Mucosa of rectum (tissue), 2 donors: ENCODE data around the gene MIPEP.

Source experiments
- H3K27ac ChIP-seq, 2 donors: one replicate each; pipeline ENCODE4 v1.7.0; 2013; ENCODE audit warnings: inconsistent platforms in 2 of 2, low read depth in 2 of 2, low read length in 2 of 2
- H3K27me3 ChIP-seq, 2 donors: one replicate each; pipeline ENCODE4 v1.7.0; 2013; ENCODE audit warnings: low read length in 2 of 2; ENCODE audit not compliant: control insufficient read depth in 2 of 2, insufficient read depth in 2 of 2
- H3K36me3 ChIP-seq, 2 donors: one replicate each; pipeline ENCODE4 v1.7.0; 2013; ENCODE audit warnings: low read length in 2 of 2; ENCODE audit not compliant: control insufficient read depth in 2 of 2, insufficient read depth in 2 of 2
- H3K4me1 ChIP-seq, 2 donors: one replicate each; pipeline ENCODE4 v1.7.0; 2013; ENCODE audit warnings: low read length in 2 of 2, mild to moderate bottlenecking in 1 of 2; ENCODE audit not compliant: control insufficient read depth in 2 of 2, insufficient read depth in 2 of 2
- H3K4me3 ChIP-seq, 2 donors: one replicate each; pipeline ENCODE4 v1.7.0; 2013; ENCODE audit warnings: low read length in 2 of 2
- H3K9ac ChIP-seq, 2 donors: one replicate each; pipeline ENCODE4 v1.7.0; 2013; ENCODE audit warnings: low read length in 2 of 2, low read depth in 1 of 2, mild to moderate bottlenecking in 1 of 2
- H3K9me3 ChIP-seq, 2 donors: one replicate each; pipeline ENCODE4 v1.7.0; 2013; ENCODE audit warnings: low read length in 2 of 2; ENCODE audit not compliant: control insufficient read depth in 2 of 2
- donor health status: healthy.
- donor health status: Normal muscosa, but diverticular disease.

MIPEP gene

DNA sequence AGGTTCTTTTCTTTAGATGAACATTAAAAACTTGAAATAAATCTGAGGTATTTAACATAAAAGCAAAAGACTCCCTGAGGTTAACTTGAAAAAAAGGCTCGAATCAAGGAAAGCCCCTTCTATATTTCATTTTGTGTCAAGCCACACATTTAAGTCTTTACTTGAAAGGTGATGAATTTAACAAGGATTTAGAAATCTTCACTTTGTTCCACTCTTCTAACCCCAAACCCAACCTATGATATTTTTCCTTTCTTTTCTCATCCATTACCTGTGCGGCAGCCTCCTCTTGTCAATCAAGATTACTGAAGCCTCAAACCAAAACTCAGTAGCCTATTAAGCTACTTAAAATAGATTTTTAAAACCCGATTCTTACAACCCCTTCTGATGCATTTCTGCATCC lies 33.8 kb downstream of the MIPEP start:
- Histone ChIP-seq H3K27ac (no peak overlapping the region), H3K36me3 (no peaks in the 10 kb centered on the region), H3K4me1 (no peaks in the 10 kb centered on the region), H3K27me3 (no peaks in the 10 kb centered on the region), H3K4me3 (no peak overlapping the region), H3K9me3 (no peaks in the 10 kb centered on the region), H3K9ac (no peak overlapping the region)

DNA sequence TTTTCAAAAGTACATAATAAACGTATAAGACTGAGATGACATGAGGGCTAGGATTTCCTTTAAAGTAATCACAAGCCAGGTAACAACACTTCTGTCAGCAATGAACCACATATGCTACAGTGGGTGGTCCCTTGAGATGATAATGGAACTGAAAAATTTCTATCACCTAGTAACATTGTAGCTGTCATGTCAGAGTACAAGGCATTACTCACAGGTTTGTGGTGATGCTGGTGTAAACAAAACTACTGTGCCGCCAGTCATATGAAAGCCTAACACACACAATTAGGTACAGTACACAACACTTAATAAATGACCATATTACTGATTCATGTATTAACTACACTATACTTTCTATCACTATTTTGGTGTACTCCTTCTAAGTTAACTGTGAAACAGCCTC lies 36.8 kb downstream of the MIPEP start:
- Histone ChIP-seq H3K27me3 (no peaks in the 10 kb centered on the region), H3K36me3 (no peaks in the 10 kb centered on the region), H3K9me3 (no peaks in the 10 kb centered on the region), H3K4me1 (no peaks in the 10 kb centered on the region), H3K9ac (no peak overlapping the region), H3K4me3 (no peak overlapping the region), H3K27ac (no peak overlapping the region)

DNA sequence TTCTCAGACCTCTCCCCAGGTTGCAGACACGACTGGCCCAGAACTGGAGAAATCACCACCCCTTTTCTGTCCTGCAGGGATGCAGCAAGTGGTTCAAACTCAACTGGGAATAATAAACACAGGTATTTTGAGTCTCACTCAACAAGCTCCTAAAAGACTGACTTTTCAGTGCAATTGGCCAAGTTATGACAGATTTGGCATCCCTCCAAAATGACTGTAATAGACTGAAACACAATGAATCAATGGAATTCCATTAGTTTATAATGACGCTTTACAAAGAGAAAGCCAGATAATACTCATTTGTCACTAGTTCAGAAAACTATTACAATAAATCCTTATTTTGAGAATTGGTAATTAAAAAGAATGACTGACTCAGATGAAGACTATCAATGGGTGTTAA lies 38.1 kb downstream of the MIPEP start:
- H3K27me3 ChIP-seq = no peaks in the 10 kb centered on the region
- no peaks in the 10 kb centered on the region for H3K9me3 ChIP-seq
- H3K27ac ChIP-seq = no peak overlapping the region
- H3K9ac ChIP-seq = no peak overlapping the region
- peaks cover 0 to 2% of the 10 kb centered on the region in 2 donors for H3K36me3 ChIP-seq
- H3K4me1 ChIP-seq = no peaks in the 10 kb centered on the region
- H3K4me3 ChIP-seq = no peak overlapping the region

- H3K36me3 ChIP-seq = peaks cover 0 to 2% of the 10 kb centered on the region in 2 donors
- no peak overlapping the region for H3K4me3 ChIP-seq
- H3K9ac ChIP-seq = no peak overlapping the region
- H3K9me3 ChIP-seq = no peaks in the 10 kb centered on the region
- H3K27me3 ChIP-seq = no peaks in the 10 kb centered on the region
- H3K27ac ChIP-seq = no peak overlapping the region
- H3K4me1 ChIP-seq = no peaks in the 10 kb centered on the region
Measured at GRCh38 chr13:23850134-23850533, 39.1 kb downstream of the MIPEP start.

DNA sequence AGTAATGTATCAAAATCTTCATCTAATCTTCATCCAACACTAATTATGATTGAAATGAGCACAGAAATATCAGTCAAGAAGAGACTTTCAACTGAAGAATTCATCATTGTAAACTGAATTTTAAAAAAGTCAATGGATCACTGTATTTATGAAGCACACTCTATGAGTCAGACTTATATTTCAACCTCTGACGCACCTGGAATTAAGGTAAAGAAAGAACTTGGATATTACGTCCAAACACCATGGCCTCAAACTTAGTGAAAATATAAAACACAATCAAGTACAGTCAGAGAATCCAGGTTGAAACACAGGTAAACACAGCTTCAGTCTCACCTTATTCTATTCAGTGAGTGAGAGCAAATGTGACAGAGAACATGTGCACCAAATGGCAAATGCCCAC lies 39.5 kb downstream of the MIPEP start:
- Histone ChIP-seq H3K36me3 (peaks cover 0 to 2% of the 10 kb centered on the region in 2 donors), H3K9me3 (no peaks in the 10 kb centered on the region), H3K4me1 (no peaks in the 10 kb centered on the region), H3K27ac (no peak overlapping the region), H3K9ac (no peak overlapping the region), H3K4me3 (no peak overlapping the region), H3K27me3 (no peaks in the 10 kb centered on the region)

GRCh38 chr13:23848646-23849141 lies 40.5 kb downstream of the MIPEP start:
- no peak overlapping the region for H3K9ac ChIP-seq
- no peak overlapping the region for H3K4me3 ChIP-seq
- no peaks in the 10 kb centered on the region for H3K27me3 ChIP-seq
- H3K36me3 ChIP-seq = peaks cover 0 to 2% of the 10 kb centered on the region in 2 donors
- no peak overlapping the region for H3K27ac ChIP-seq
- H3K9me3 ChIP-seq = no peaks in the 10 kb centered on the region
- H3K4me1 ChIP-seq = no peaks in the 10 kb centered on the region

DNA sequence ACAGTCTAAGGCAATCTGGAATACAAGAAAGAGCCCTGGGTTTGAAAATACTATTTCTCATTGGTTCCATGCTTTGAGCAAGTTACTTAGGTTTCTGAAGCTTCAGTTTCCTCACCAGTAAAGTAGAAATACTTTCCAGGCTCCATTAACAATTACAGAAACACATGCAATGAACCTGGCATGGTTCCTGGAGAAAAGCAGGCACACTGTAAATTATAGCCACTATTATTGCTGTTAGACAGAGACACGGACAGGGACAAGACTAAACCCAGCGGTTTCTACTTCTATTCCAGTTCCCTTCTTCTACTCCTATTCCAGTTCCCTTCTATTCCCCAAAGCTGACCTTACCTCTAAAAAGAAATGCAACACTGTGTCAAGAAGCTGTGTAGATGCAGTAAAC lies 41.2 kb downstream of the MIPEP start:
- Histone ChIP-seq H3K27ac (no peak overlapping the region), H3K36me3 (peaks cover 0 to 2% of the 10 kb centered on the region in 2 donors), H3K9me3 (no peaks in the 10 kb centered on the region), H3K9ac (no peak overlapping the region), H3K4me3 (no peak overlapping the region), H3K27me3 (no peaks in the 10 kb centered on the region), H3K4me1 (no peaks in the 10 kb centered on the region)

- H3K4me3 ChIP-seq = no peak overlapping the region
- no peaks in the 10 kb centered on the region for H3K9me3 ChIP-seq
Measured at GRCh38 chr13:23847497-23847896, 41.7 kb downstream of the MIPEP start.

DNA sequence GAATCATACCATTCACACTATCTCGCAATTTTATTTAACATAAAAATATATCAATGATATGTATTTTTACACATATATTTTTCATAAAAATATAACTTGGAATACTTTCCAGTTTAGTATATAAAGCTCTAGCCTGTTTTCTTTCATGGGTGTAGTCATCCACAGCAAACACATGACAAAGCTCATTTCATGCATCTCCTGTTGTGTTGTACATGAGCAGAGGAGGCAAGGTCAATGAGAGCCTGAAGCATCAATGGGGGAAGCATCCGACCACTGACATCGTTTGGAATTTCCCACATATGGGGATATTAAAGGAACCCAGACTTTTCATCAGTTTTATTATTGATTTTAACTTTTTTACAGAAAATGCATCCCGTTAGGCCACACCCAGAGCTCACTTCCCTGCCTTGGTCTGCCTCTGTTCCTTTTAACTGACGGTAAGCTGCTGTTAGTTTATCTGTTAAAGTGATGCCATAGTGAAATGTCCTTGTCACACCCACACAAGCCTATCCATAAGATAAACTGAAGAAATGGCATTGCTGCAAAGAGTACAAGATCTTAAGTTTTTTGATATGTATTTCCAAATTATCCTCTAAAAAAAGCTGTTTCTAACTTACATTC lies 44.0 kb downstream of the MIPEP start:
- no peak overlapping the region for H3K27ac ChIP-seq
- H3K9ac ChIP-seq = no peak overlapping the region
- peaks cover 0 to 5% of the 10 kb centered on the region in 2 donors for H3K36me3 ChIP-seq
- no peaks in the 10 kb centered on the region for H3K9me3 ChIP-seq
- H3K4me1 ChIP-seq = no peaks in the 10 kb centered on the region
- no peak overlapping the region for H3K4me3 ChIP-seq
- no peaks in the 10 kb centered on the region for H3K27me3 ChIP-seq

More at GRCh38 chr13:23847497-23847896, 41.7 kb downstream of the MIPEP start:
- Histone ChIP-seq H3K36me3 (peaks cover 0 to 2% of the 10 kb centered on the region in 2 donors), H3K27ac (no peak overlapping the region), H3K9ac (no peak overlapping the region), H3K4me1 (no peaks in the 10 kb centered on the region), H3K27me3 (no peaks in the 10 kb centered on the region)

- Histone ChIP-seq H3K9ac (no peak overlapping the region), H3K27me3 (no peaks in the 10 kb centered on the region), H3K4me3 (no peak overlapping the region), H3K4me1 (no peaks in the 10 kb centered on the region), H3K27ac (no peak overlapping the region), H3K36me3 (peaks cover 0 to 5% of the 10 kb centered on the region in 2 donors), H3K9me3 (no peaks in the 10 kb centered on the region)
Measured at GRCh38 chr13:23844132-23844531, 45.1 kb downstream of the MIPEP start.
